ENCODE results near the gene TBL1Y. TPM values are rescaled to one million over a fixed set of nuclear protein-coding genes. Genes with fewer than 3 reads are reported as not detected.

TBL1Y gene
- total RNA-seq, 1 experiment from 2014 or later, result not detected

GRCh38 chrY:6909856-6910255, 641 bp upstream of the TBL1Y start:
- CTCF ChIA-PET, result no interaction called here
- intact Hi-C loops (cut with micrococcal nuclease; ENCODE audit: unreplicated experiment), result no loop called here
- POLR2A ChIA-PET (ENCODE audit: low non-redundant PET), result no interaction called here
- BruUV-seq (replicated peaks), result no TSS peak
- Histone ChIP-seq H3K4me1 (ENCODE audit: insufficient read depth, low read length, poor library complexity, severe bottlenecking) (no peaks in the 10 kb centered on the region), H3K9me3 (ENCODE audit: low read depth, low read length, poor library complexity, severe bottlenecking) (no peaks in the 10 kb centered on the region), H3K4me3 (ENCODE audit: low read depth, low read length, poor library complexity, severe bottlenecking) (no peak overlapping the region), H3K27me3 (replicated peaks; ENCODE audit: insufficient read depth, low read depth, low read length, poor library complexity) (no peaks in the 10 kb centered on the region), H3K36me3 (ENCODE audit: insufficient read depth, low read length, poor library complexity, severe bottlenecking) (no peaks in the 10 kb centered on the region), H3K27ac (ENCODE audit: low read depth, low read length, poor library complexity, severe bottlenecking) (no peak overlapping the region)
- TF ChIP-seq EZH2 (IDR thresholded peaks at IDR 0.05; ENCODE audit: borderline replicate concordance, low read depth, low read length, poor library complexity, severe bottlenecking) (no peak), CTCF (conservative IDR thresholded peaks at IDR 0.05; ENCODE audit: low read depth, low read length) (no peak)
- no peak for DNase-seq (ENCODE audit: low spot score)

- intact Hi-C loops (cut with micrococcal nuclease; ENCODE audit: unreplicated experiment), result no loop called here
- Histone ChIP-seq H3K27me3 (replicated peaks; ENCODE audit: insufficient read depth, low read depth, low read length, poor library complexity) (no peaks in the 10 kb centered on the region), H3K27ac (ENCODE audit: low read depth, low read length, poor library complexity, severe bottlenecking) (no peak within 1 kb of the TSS), H3K4me1 (ENCODE audit: insufficient read depth, low read length, poor library complexity, severe bottlenecking) (no peaks in the 10 kb centered on the region), H3K9me3 (ENCODE audit: low read depth, low read length, poor library complexity, severe bottlenecking) (no peaks in the 10 kb centered on the region), H3K4me3 (ENCODE audit: low read depth, low read length, poor library complexity, severe bottlenecking) (no peak within 1 kb of the TSS), H3K36me3 (ENCODE audit: insufficient read depth, low read length, poor library complexity, severe bottlenecking) (no peaks in the 10 kb centered on the region)
- TF ChIP-seq CTCF (conservative IDR thresholded peaks at IDR 0.05; ENCODE audit: low read depth, low read length) (no peak), EZH2 (IDR thresholded peaks at IDR 0.05; ENCODE audit: borderline replicate concordance, low read depth, low read length, poor library complexity, severe bottlenecking) (no peak)
- POLR2A ChIA-PET (ENCODE audit: low non-redundant PET), result no interaction called here
- no TSS peak for BruUV-seq (replicated peaks)
- CTCF ChIA-PET, result no interaction called here
- DNase-seq (ENCODE audit: low spot score), result no peak
These were observed 870 bp downstream of the TBL1Y start, which contains the start of gene AMELY for GRCh38 chrY:6911253-6911881. TSS of gene AMELY (minus strand) at chrY:6911752. CDS start at chrY:6872608, 39,144 bp downstream.

- no peak for TF ChIP-seq CTCF (conservative IDR thresholded peaks at IDR 0.05; ENCODE audit: low read depth, low read length)
- no peak for TF ChIP-seq EZH2 (IDR thresholded peaks at IDR 0.05; ENCODE audit: borderline replicate concordance, low read depth, low read length, poor library complexity, severe bottlenecking)
- intact Hi-C loops (cut with micrococcal nuclease; ENCODE audit: unreplicated experiment), result no loop called here
- H3K9me3 ChIP-seq (ENCODE audit: low read depth, low read length, poor library complexity, severe bottlenecking), result no peaks in the 10 kb centered on the region
- ChIA-PET POLR2A (ENCODE audit: low non-redundant PET) (no interaction called here), CTCF (no interaction called here)
- DNase-seq (ENCODE audit: low spot score), result no peak
- no peak overlapping the region for H3K4me3 ChIP-seq (ENCODE audit: low read depth, low read length, poor library complexity, severe bottlenecking)
- BruUV-seq (replicated peaks), result no TSS peak
- no peaks in the 10 kb centered on the region for H3K4me1 ChIP-seq (ENCODE audit: insufficient read depth, low read length, poor library complexity, severe bottlenecking)
- H3K27ac ChIP-seq (ENCODE audit: low read depth, low read length, poor library complexity, severe bottlenecking), result no peak overlapping the region
- H3K36me3 ChIP-seq (ENCODE audit: insufficient read depth, low read length, poor library complexity, severe bottlenecking), result no peaks in the 10 kb centered on the region
- H3K27me3 ChIP-seq (replicated peaks; ENCODE audit: insufficient read depth, low read depth, low read length, poor library complexity), result no peaks in the 10 kb centered on the region
These were observed 2.9 kb downstream of the TBL1Y start for GRCh38 chrY:6913362-6913761.

Measured in A673 (cell line).